ENCODE measurements around the gene C1QTNF8. TPM values are rescaled to one million over a fixed set of nuclear protein-coding genes. Genes with fewer than 3 reads are reported as not detected.
A peak's percentile ranks its signal among the peaks of the same experiment; 100 is the strongest.

The C1QTNF8 gene
- total RNA-seq, 4 donors from 2014 or later = not detected

DNA sequence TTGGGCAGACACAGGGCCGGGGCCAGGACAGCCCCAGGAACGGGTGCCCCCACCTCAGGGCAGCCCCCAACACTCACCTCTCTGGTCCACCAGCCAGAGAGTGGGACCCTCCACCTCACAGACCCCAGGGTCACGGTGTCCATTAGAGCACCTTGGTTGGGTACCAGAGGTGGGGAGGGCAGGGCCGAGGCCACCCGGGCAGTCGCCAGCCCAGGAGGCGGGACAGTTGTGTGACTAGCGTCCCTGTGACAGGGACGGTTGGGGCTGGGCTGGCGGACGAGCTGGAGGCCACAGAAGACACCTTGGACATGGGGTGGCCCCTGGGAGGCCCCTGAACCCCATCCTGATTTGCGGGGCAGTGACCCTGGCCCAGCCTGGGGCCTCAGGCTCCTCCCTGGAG lies 11.7 kb upstream of the C1QTNF8 start:
- Histone ChIP-seq H3K9me3 (no peaks in the 10 kb centered on the region), H3K27ac (no peak overlapping the region), H3K27me3 (peaks cover 70% of the 10 kb centered on the region), H3K4me3 (no peak overlapping the region), H3K36me3 (no peaks in the 10 kb centered on the region), H3K4me1 (peaks cover 3 to 7% (median 5%) of the 10 kb centered on the region in 4 donors)
- no peak for DNase-seq
- intact Hi-C loops (cut with DNase I; ENCODE audit: low total_unique reads) (no loop called here), in situ Hi-C loops (cut with MboI; ENCODE audit: low pct_ligation_motif_present in 1 of 4, low pct_unique_long_range_greater_than_20kb in 1 of 4, low sequenced_read_pairs in 3 of 4) (no loop called here)
- no peak for TF ChIP-seq POLR2A (IDR thresholded peaks at IDR 0.05)
- no peak for TF ChIP-seq EP300 (IDR thresholded peaks at IDR 0.05; ENCODE audit: low read depth)
- TF ChIP-seq POLR2AphosphoS5 (IDR thresholded peaks at IDR 0.05) = no peak
- TF ChIP-seq, protein P1, sequence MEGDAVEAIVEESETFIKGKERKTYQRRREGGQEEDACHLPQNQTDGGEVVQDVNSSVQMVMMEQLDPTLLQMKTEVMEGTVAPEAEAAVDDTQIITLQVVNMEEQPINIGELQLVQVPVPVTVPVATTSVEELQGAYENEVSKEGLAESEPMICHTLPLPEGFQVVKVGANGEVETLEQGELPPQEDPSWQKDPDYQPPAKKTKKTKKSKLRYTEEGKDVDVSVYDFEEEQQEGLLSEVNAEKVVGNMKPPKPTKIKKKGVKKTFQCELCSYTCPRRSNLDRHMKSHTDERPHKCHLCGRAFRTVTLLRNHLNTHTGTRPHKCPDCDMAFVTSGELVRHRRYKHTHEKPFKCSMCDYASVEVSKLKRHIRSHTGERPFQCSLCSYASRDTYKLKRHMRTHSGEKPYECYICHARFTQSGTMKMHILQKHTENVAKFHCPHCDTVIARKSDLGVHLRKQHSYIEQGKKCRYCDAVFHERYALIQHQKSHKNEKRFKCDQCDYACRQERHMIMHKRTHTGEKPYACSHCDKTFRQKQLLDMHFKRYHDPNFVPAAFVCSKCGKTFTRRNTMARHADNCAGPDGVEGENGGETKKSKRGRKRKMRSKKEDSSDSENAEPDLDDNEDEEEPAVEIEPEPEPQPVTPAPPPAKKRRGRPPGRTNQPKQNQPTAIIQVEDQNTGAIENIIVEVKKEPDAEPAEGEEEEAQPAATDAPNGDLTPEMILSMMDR (IDR thresholded peaks at IDR 0.05) = no peak
- 65% methylated on average over 10 of the region's 12 CpGs; no CpG with 5 or more reads in 1 of the 2 donors for WGBS, 2 donors (ENCODE audit: low coverage in 1 of 2)

DNA sequence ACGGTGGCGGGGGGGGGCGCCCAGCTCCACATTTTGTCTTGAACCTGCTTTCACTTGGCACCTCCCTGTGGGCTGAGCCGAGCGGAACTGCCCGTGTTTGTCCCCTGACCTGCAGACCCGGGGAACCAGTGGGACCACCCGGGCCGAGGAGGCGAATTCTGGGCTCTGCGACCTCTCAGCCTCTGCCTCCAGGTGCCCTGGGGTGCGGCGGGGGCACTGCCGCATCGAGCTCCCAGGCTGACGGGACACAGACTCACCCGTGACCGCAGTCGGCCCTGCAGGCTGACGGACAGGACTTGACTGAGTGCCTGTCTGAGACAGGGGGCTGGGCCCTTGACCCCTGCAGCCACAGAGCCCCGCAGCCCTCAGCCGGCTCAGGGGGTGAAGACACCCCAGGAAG lies 11.1 kb upstream of the C1QTNF8 start:
- 66% methylated on average over 4 of the region's 22 CpGs; no CpG with 5 or more reads in 1 of the 2 donors for WGBS, 2 donors (ENCODE audit: low coverage in 1 of 2)
- Histone ChIP-seq H3K27ac (no peak overlapping the region), H3K36me3 (no peaks in the 10 kb centered on the region), H3K4me3 (no peak overlapping the region), H3K4me1 (peaks cover 3 to 7% (median 5%) of the 10 kb centered on the region in 4 donors), H3K9me3 (no peaks in the 10 kb centered on the region), H3K27me3 (peaks cover 72% of the 10 kb centered on the region)
- in situ Hi-C loops (cut with MboI; ENCODE audit: low pct_ligation_motif_present in 1 of 4, low pct_unique_long_range_greater_than_20kb in 1 of 4, low sequenced_read_pairs in 3 of 4) (no loop called here), intact Hi-C loops (cut with DNase I; ENCODE audit: low total_unique reads) (no loop called here)
- no peak for TF ChIP-seq EP300 (IDR thresholded peaks at IDR 0.05; ENCODE audit: low read depth)
- TF ChIP-seq, protein P1 (IDR thresholded peaks at IDR 0.05) = no peak
- TF ChIP-seq POLR2A (IDR thresholded peaks at IDR 0.05) = no peak
- no peak for TF ChIP-seq POLR2AphosphoS5 (IDR thresholded peaks at IDR 0.05)
- no peak for DNase-seq

DNA sequence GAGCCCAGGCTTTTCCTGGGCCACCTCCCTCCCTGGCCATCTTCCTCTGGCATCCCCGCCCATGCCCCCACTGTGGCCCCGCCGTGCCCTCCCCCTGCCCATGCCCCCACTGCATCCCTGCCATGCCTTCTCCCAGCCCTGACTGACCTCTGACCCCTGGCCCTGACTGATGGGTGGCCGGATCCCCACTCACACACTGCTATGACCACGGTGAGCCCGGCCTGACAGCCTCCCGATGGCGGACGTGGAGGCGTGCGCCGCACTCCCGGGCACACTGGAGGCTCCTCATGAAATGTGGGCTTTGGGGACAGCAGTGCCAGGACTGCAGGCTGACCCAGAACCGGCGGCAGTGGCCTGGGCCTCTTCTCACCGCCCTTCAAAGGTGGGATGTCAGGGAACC lies 10.6 kb upstream of the C1QTNF8 start:
- intact Hi-C loops (cut with DNase I; ENCODE audit: low total_unique reads) = no loop called here
- in situ Hi-C loops (cut with MboI; ENCODE audit: low pct_ligation_motif_present in 1 of 4, low pct_unique_long_range_greater_than_20kb in 1 of 4, low sequenced_read_pairs in 3 of 4) = no loop called here
- H3K4me3 ChIP-seq = no peak overlapping the region
- whole genome bisulfite sequencing, 2 donors (ENCODE audit: low coverage in 1 of 2) = 80% methylated on average over 13 of the region's 16 CpGs; no CpG with 5 or more reads in 1 of the 2 donors
- no peak for TF ChIP-seq POLR2AphosphoS5 (IDR thresholded peaks at IDR 0.05)
- H3K27ac ChIP-seq = no peak overlapping the region
- H3K4me1 ChIP-seq = peaks cover 3 to 7% (median 5%) of the 10 kb centered on the region in 4 donors
- no peaks in the 10 kb centered on the region for H3K9me3 ChIP-seq
- DNase-seq = no peak
- H3K36me3 ChIP-seq = no peaks in the 10 kb centered on the region
- H3K27me3 ChIP-seq = peaks cover 77% of the 10 kb centered on the region

DNA sequence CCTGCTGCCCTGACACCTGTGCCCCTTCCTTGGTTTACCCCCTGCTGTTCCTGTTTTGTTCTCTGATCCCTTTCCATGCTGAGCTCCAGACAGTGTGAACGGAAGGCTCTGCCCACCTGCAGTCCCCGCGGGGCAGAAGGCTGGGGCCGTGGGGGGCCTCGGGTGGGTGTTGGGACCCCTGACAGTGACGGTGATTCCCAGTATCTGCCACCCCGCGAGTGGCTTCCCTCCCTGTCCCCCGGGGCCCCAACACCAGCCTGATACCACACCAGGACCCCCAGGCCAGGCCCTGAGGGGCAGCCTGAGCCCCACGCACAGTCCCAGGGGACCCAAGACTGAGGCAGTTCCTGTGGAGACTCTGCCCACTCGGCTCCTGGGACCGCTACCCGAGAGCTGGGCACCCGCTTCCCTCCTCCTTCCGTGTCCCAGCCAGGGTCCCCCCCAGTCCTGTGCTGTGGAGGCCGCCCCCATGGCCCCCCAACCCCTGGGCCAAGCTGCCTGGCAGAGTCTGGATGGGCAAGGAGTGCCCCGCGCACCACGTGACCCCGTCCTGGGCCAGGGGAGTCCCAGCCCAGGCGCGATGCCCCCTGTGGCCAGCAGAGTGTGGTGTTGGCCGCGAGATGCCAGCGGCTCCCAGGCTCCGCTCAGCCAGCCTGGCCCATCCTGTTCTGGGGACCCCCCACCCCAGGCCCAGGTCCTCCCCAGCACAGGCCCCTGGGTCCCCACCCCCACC lies 10.0 kb upstream of the C1QTNF8 start:
- H3K4me1 ChIP-seq = peaks cover 3 to 7% (median 5%) of the 10 kb centered on the region in 4 donors
- intact Hi-C loops (cut with DNase I; ENCODE audit: low total_unique reads) = no loop called here
- peaks cover 81% of the 10 kb centered on the region for H3K27me3 ChIP-seq
- 49% methylated on average over 13 of the region's 26 CpGs; no CpG with 5 or more reads in 1 of the 2 donors for WGBS, 2 donors (ENCODE audit: low coverage in 1 of 2)
- H3K9me3 ChIP-seq = no peaks in the 10 kb centered on the region
- DNase-seq = peak; percentile 59
- H3K27ac ChIP-seq = no peak overlapping the region
- H3K36me3 ChIP-seq = no peaks in the 10 kb centered on the region
- H3K4me3 ChIP-seq = no peak overlapping the region
- in situ Hi-C loops (cut with MboI; ENCODE audit: low pct_ligation_motif_present in 1 of 4, low pct_unique_long_range_greater_than_20kb in 1 of 4, low sequenced_read_pairs in 3 of 4) = no loop called here
- no peak for TF ChIP-seq EP300 (IDR thresholded peaks at IDR 0.05; ENCODE audit: low read depth)
- TF ChIP-seq POLR2AphosphoS5 (IDR thresholded peaks at IDR 0.05) = no peak
- no peak for TF ChIP-seq POLR2A (IDR thresholded peaks at IDR 0.05)
- TF ChIP-seq, protein P1 (IDR thresholded peaks at IDR 0.05) = peak; percentile 71 to 82 (median 76)
